CD14-positive monocyte (primary cell): ENCODE data around the gene MAST2. TPM values are rescaled to one million over a fixed set of nuclear protein-coding genes. Genes with fewer than 3 reads are reported as not detected.

ENCODE experiments used
- DNase-seq, 3 donors: peaks; one replicate each; pipeline ENCODE4 v3.0.0-alpha.2; 2011 to 2022
- H2AFZ ChIP-seq: 2 replicates; pipeline ENCODE4 v1.6.0; 2012; ENCODE audit warnings: mild to moderate bottlenecking, low read depth, low read length, inconsistent platforms; ENCODE audit not compliant: insufficient read depth, poor library complexity, severe bottlenecking
- H3K27ac ChIP-seq, 2 donors: 1 replicate in 1 of 2; 2 replicates in 1 of 2; pipeline ENCODE4 v1.5.1; 2012 to 2013; ENCODE audit warnings: low read length in 2 of 2, control low read depth in 1 of 2, inconsistent platforms in 1 of 2, low read depth in 1 of 2, mild to moderate bottlenecking in 1 of 2
- H3K27me3 ChIP-seq, 2 donors: one replicate each; pipeline versions ENCODE4 v1.6.0 to v1.6.1; 2011 to 2013; ENCODE audit warnings: low read length in 2 of 2; ENCODE audit not compliant: control insufficient read depth in 2 of 2, insufficient read depth in 2 of 2
- H3K36me3 ChIP-seq, 2 donors: replicated peaks in 1 of 2; 1 replicate in 1 of 2; 2 replicates in 1 of 2; pipeline versions ENCODE4 v1.5.1 to v1.6.1; 2012 to 2013; ENCODE audit warnings: low read length in 2 of 2, control low read depth in 1 of 2, inconsistent platforms in 1 of 2, mild to moderate bottlenecking in 1 of 2; ENCODE audit not compliant: insufficient read depth in 2 of 2, control insufficient read depth in 1 of 2
- H3K4me1 ChIP-seq, 2 donors: 1 replicate in 1 of 2; 2 replicates in 1 of 2; pipeline versions ENCODE4 v1.5.1 to v1.6.1; 2012 to 2013; ENCODE audit warnings: low read length in 2 of 2, control low read depth in 1 of 2, inconsistent platforms in 1 of 2, mild to moderate bottlenecking in 1 of 2, moderate library complexity in 1 of 2; ENCODE audit not compliant: insufficient read depth in 2 of 2, control insufficient read depth in 1 of 2
- H3K4me2 ChIP-seq: replicated peaks from 2 replicates; pipeline ENCODE3; 2012; ENCODE audit warnings: low read length, moderate library complexity, mild to moderate bottlenecking; ENCODE audit not compliant: poor library complexity, severe bottlenecking; ENCODE audit errors: extremely low read depth
- H3K4me3 ChIP-seq, 3 experiments: fragments of 200-600 bp in 1 of 3; sonication (generic) in 1 of 3; replicated peaks in 1 of 3; 1 replicate in 2 of 3; 2 replicates in 1 of 3; pipeline ENCODE4 v1.5.1; 2011 to 2013; ENCODE audit warnings: low read length in 3 of 3, mild to moderate bottlenecking in 3 of 3, control low read depth in 2 of 3, low read depth in 2 of 3, inconsistent platforms in 1 of 3, moderate library complexity in 1 of 3
- H3K79me2 ChIP-seq: 2 replicates; pipeline ENCODE4 v1.6.0; 2012; ENCODE audit warnings: mild to moderate bottlenecking, control low read depth, inconsistent platforms, low read length, moderate library complexity; ENCODE audit not compliant: insufficient read depth
- H3K9ac ChIP-seq: 2 replicates; pipeline ENCODE4 v1.6.0; 2017; ENCODE audit warnings: low read length, mild to moderate bottlenecking; ENCODE audit not compliant: insufficient read depth, poor library complexity, severe bottlenecking
- H3K9me3 ChIP-seq, 2 donors: replicated peaks in 1 of 2; 1 replicate in 1 of 2; 2 replicates in 1 of 2; pipeline versions ENCODE4 v1.5.1 to v1.6.1; 2012 to 2013; ENCODE audit warnings: low read length in 2 of 2, control low read depth in 1 of 2; ENCODE audit not compliant: control insufficient read depth in 1 of 2, insufficient read depth in 1 of 2
- H4K20me1 ChIP-seq: 2 replicates; pipeline ENCODE4 v1.6.0; 2012; ENCODE audit warnings: mild to moderate bottlenecking, low read length, control low read depth, moderate library complexity; ENCODE audit not compliant: insufficient read depth
- H3K27ac Mint-ChIP-seq, 7 donors: one replicate each; pipeline ENCODE4 v1.8.0; 2020; ENCODE audit warnings: mild to moderate bottlenecking in 7 of 7, mixed read lengths in 7 of 7, moderate library complexity in 6 of 7, inconsistent platforms in 2 of 7
- H3K27me3 Mint-ChIP-seq, 3 donors: one replicate each; pipeline ENCODE4 v1.8.0; 2021 to 2022; ENCODE audit warnings: low read depth in 3 of 3, mild to moderate bottlenecking in 3 of 3, mixed read lengths in 3 of 3, moderate library complexity in 3 of 3, inconsistent platforms in 1 of 3
- H3K36me3 Mint-ChIP-seq, 2 donors: one replicate each; pipeline ENCODE4 v1.8.0; 2020; ENCODE audit warnings: mixed read lengths in 2 of 2, inconsistent platforms in 1 of 2, mild to moderate bottlenecking in 1 of 2
- H3K4me1 Mint-ChIP-seq: one replicate; pipeline ENCODE4 v1.8.0; 2020; ENCODE audit warnings: mild to moderate bottlenecking, mixed read lengths
- H3K4me3 Mint-ChIP-seq, 2 donors: one replicate each; pipeline ENCODE4 v1.8.0; 2020; ENCODE audit warnings: mild to moderate bottlenecking in 2 of 2, mixed read lengths in 2 of 2, moderate library complexity in 1 of 2
- H3K9me3 Mint-ChIP-seq, 7 donors: one replicate each; pipeline ENCODE4 v1.8.0; 2020 to 2022; ENCODE audit warnings: mixed read lengths in 7 of 7, mild to moderate bottlenecking in 6 of 7, moderate library complexity in 6 of 7, inconsistent platforms in 2 of 7
- CTCF ChIP-seq: fragments of 200-600 bp; IDR thresholded peaks from one replicate; pipeline ENCODE4 v1.8.0; 2022; ENCODE audit warnings: antibody characterized with exemption, mild to moderate bottlenecking
- WGBS: methylation state at CpG from one replicate; pipeline ENCODE4 v1.1.5; 2013; ENCODE audit warnings: missing lambda C conversion rate; ENCODE audit not compliant: insufficient coverage; 5-methylcytosine and 5-hydroxymethylcytosine counted together
- intact Hi-C, 2 donors: fragments of 100-400 bp; cut with micrococcal nuclease; formaldehyde crosslinking; loops; one replicate each; pipeline versions ENCODE4 v1.15.0 to v1.15.1; 2023
- polyA plus RNA-seq, 3 donors: library from polyadenylated mRNA; depleted of rRNA in 1 of 3; unstranded in 2 of 3; stranded (reverse) in 1 of 3; fragments of 300-500 nt in 2 of 3; fragments of >200 nt in 1 of 3; fragmentation: Illumina TruSeq in 2 of 3; gene quantifications; 1 replicate in 2 of 3; 2 replicates in 1 of 3; pipeline ENCODE4 v1.2.3, GENCODE V29; 2012 to 2021

The MAST2 gene
- polyA plus RNA-seq, 3 donors: 1.0 to 7.2 (median 2.5) TPM

GRCh38 chr1:46070164-46070814 lies 266.9 kb downstream of the MAST2 start:
- intact Hi-C loops: no loop called here
- H3K27ac ChIP-seq: peak overlapping the region in 1 of 2 donors; percentile 72

GRCh38 chr1:46072975-46073374 lies 269.6 kb downstream of the MAST2 start:
- no peaks in the 10 kb centered on the region for H4K20me1 ChIP-seq
- Mint-ChIP-seq H3K36me3 (no peaks in the 10 kb centered on the region), H3K27ac (no peak overlapping the region), H3K9me3 (no peaks in the 10 kb centered on the region), H3K27me3 (no peaks in the 10 kb centered on the region), H3K4me3 (no peak overlapping the region), H3K4me1 (peaks cover 7% of the 10 kb centered on the region)
- intact Hi-C loops: no loop called here
- H2AFZ ChIP-seq: no peak overlapping the region
- H3K9me3 ChIP-seq: no peaks in the 10 kb centered on the region
- H3K4me2 ChIP-seq: no peak overlapping the region
- H3K79me2 ChIP-seq: no peaks in the 10 kb centered on the region
- no peak overlapping the region for H3K9ac ChIP-seq
- no peak overlapping the region for H3K4me3 ChIP-seq
- H3K4me1 ChIP-seq: peaks cover 23 to 25% of the 10 kb centered on the region in 2 donors
- DNase-seq: no peak
- TF ChIP-seq CTCF: no peak
- no peaks in the 10 kb centered on the region for H3K36me3 ChIP-seq
- H3K27ac ChIP-seq: no peak overlapping the region
- H3K27me3 ChIP-seq: no peaks in the 10 kb centered on the region
- no CpG with 5 or more reads among the region's 1 CpG for WGBS

More at GRCh38 chr1:46070164-46070814, 266.9 kb downstream of the MAST2 start:
- DNase-seq: peak; percentile 67 to 84 (median 82)
- H3K4me3 Mint-ChIP-seq: no peak overlapping the region
- H3K4me2 ChIP-seq: peak overlapping the region; percentile 65
- H3K9me3 ChIP-seq: no peaks in the 10 kb centered on the region
- H3K9ac ChIP-seq: no peak overlapping the region
- no peak overlapping the region for H3K27ac Mint-ChIP-seq
- H4K20me1 ChIP-seq: no peaks in the 10 kb centered on the region
- H3K4me3 ChIP-seq: peak overlapping the region in 2 of 3 experiments; percentile 2 to 56
- no peaks in the 10 kb centered on the region for H3K79me2 ChIP-seq
- H3K36me3 Mint-ChIP-seq: no peaks in the 10 kb centered on the region
- no peaks in the 10 kb centered on the region for H3K27me3 ChIP-seq
- no peak for TF ChIP-seq CTCF
- 20% methylated on average over 4 of the region's 6 CpGs for WGBS
- peaks cover 7% of the 10 kb centered on the region for H3K4me1 Mint-ChIP-seq
- no peaks in the 10 kb centered on the region for H3K36me3 ChIP-seq
- no peak overlapping the region for H2AFZ ChIP-seq
- H3K4me1 ChIP-seq: peaks cover 27 to 32% of the 10 kb centered on the region in 2 donors
- H3K27me3 Mint-ChIP-seq: no peaks in the 10 kb centered on the region
- no peaks in the 10 kb centered on the region for H3K9me3 Mint-ChIP-seq
